HCT116 (cell line): Measurements from ENCODE around the gene TMEM81. TPM values are rescaled to one million over a fixed set of nuclear protein-coding genes. Genes with fewer than 3 reads are reported as not detected.

Experiments used
- ATAC-seq: fragments of 200-7000 bp; cut with Tn5 transposase; 2 replicates; pipeline ENCODE4 v1.9.1; 2020; ENCODE audit warnings: mild to moderate bottlenecking, moderate library complexity
- BruUV-seq: library from RNA; stranded (reverse); fragments of 400-500 nt; replicated peaks from 2 replicates; lab custom pipeline; 2021; lab: Mats Ljungman, UMichigan
- CTCF ChIA-PET: fragments of 300-600 bp; sonication (Branson Sonifier 250); formaldehyde crosslinking; loops from one replicate; lab custom pipeline; 2021; ENCODE audit warnings: antibody characterized with exemption; lab: Charles Lee
- POLR2A ChIA-PET: fragments of 300-600, 350-600 bp; sonication (Branson Sonifier 250); formaldehyde crosslinking; loops from one replicate; lab custom pipeline; 2021; ENCODE audit warnings: antibody characterized with exemption; lab: Charles Lee
- RAD21 ChIA-PET, 2 experiments: fragments of 300-600 bp; sonication (Branson Sonifier 250); formaldehyde crosslinking; loops; one replicate each; lab custom pipeline; 2023; ENCODE audit warnings: low total read pairs in 2 of 2; ENCODE audit not compliant: uncharacterized antibody in 2 of 2, unreplicated experiment in 2 of 2, low non-redundant PET in 1 of 2; lab: Charles Lee
- DNase-seq: peaks from one replicate; pipeline ENCODE4 v3.0.0-alpha.2; 2010; ENCODE audit warnings: low read depth, low spot score
- H2AFZ ChIP-seq: fragments of 200-600 bp; shearing (Covaris generic), sonication (generic); 2 replicates; pipeline ENCODE4 v1.6.1; 2017; ENCODE audit warnings: low read depth, mixed run types, mixed read lengths, antibody characterized with exemption, low read length; ENCODE audit not compliant: poor library complexity, severe bottlenecking
- H3K27ac ChIP-seq: 2 replicates; pipeline ENCODE4 v1.5.1; 2012; ENCODE audit warnings: low read depth, low read length
- H3K27me3 ChIP-seq: fragments of 200-600 bp; sonication (generic); 2 replicates; pipeline ENCODE4 v1.6.1; 2016; ENCODE audit warnings: mixed run types, low read length, mixed read lengths; ENCODE audit not compliant: insufficient read depth
- H3K36me3 ChIP-seq, 2 experiments: fragments of 200-500 bp in 1 of 2; fragments of 200-600 bp in 1 of 2; sonication (Bioruptor generic) in 1 of 2; sonication (generic) in 1 of 2; 2 replicates each; pipeline versions ENCODE4 v1.5.1 to v1.6.1; 2014 to 2016; ENCODE audit warnings: low read length in 2 of 2, inconsistent platforms in 1 of 2, mixed read lengths in 1 of 2, mixed run types in 1 of 2; ENCODE audit not compliant: insufficient read depth in 2 of 2, control insufficient read depth in 1 of 2
- H3K4me1 ChIP-seq, 2 experiments: fragments of 200-600 bp in 1 of 2; sonication (generic) in 1 of 2; 2 replicates each; pipeline versions ENCODE4 v1.5.1 to v1.6.1; 2012 to 2017; ENCODE audit warnings: low read length in 2 of 2, inconsistent platforms in 1 of 2, mild to moderate bottlenecking in 1 of 2, mixed read lengths in 1 of 2, mixed run types in 1 of 2, moderate library complexity in 1 of 2; ENCODE audit not compliant: insufficient read depth in 2 of 2, control insufficient read depth in 1 of 2
- H3K4me2 ChIP-seq: fragments of 200-600 bp; sonication (generic); 2 replicates; pipeline ENCODE4 v1.6.1; 2017; ENCODE audit warnings: mixed run types, low read length, mixed read lengths
- H3K4me3 ChIP-seq, 2 experiments: fragments of 200-600 bp in 1 of 2; sonication (generic) in 1 of 2; replicated peaks in 1 of 2; 2 replicates each; pipeline ENCODE4 v1.5.1; 2011 to 2016; ENCODE audit warnings: low read length in 2 of 2, control low read depth in 1 of 2, low read depth in 1 of 2, mild to moderate bottlenecking in 1 of 2, mixed read lengths in 1 of 2, mixed run types in 1 of 2
- H3K79me2 ChIP-seq: fragments of 200-600 bp; sonication (generic); 2 replicates; pipeline ENCODE4 v1.6.1; 2017; ENCODE audit warnings: mild to moderate bottlenecking, mixed run types, low read length, moderate library complexity, mixed read lengths; ENCODE audit not compliant: insufficient read depth
- H3K9ac ChIP-seq: fragments of 200-600 bp; sonication (generic); 2 replicates; pipeline ENCODE4 v1.6.1; 2016; ENCODE audit warnings: low read length, mixed read lengths
- H3K9me2 ChIP-seq: fragments of 200-600 bp; sonication (generic), shearing (Covaris generic); 2 replicates; pipeline ENCODE4 v1.6.1; 2017; ENCODE audit warnings: mixed run types, mild to moderate bottlenecking, moderate library complexity; ENCODE audit not compliant: insufficient read depth
- H3K9me3 ChIP-seq, 2 experiments: fragments of 200-500 bp in 1 of 2; fragments of 200-600 bp in 1 of 2; sonication (Bioruptor generic) in 1 of 2; sonication (generic) in 1 of 2; 2 replicates each; pipeline ENCODE4 v1.6.1; 2014 to 2017; ENCODE audit warnings: low read length in 2 of 2, mixed read lengths in 2 of 2, inconsistent platforms in 1 of 2, low read depth in 1 of 2, mild to moderate bottlenecking in 1 of 2, mixed run types in 1 of 2, moderate library complexity in 1 of 2; ENCODE audit not compliant: control insufficient read depth in 1 of 2, insufficient read depth in 1 of 2
- H4K20me1 ChIP-seq: fragments of 200-600 bp; sonication (generic), shearing (Covaris generic); 2 replicates; pipeline ENCODE4 v1.6.1; 2017; ENCODE audit warnings: mixed run types, mild to moderate bottlenecking, moderate library complexity; ENCODE audit not compliant: insufficient read depth
- CBX3 ChIP-seq: IDR thresholded peaks from 2 replicates; pipeline ENCODE4 v1.6.1; 2012; ENCODE audit warnings: low read depth
- CEBPB ChIP-seq: IDR thresholded peaks from 2 replicates; pipeline ENCODE4 v1.6.1; 2012; ENCODE audit warnings: low read depth
- EGR1 ChIP-seq: IDR thresholded peaks from 2 replicates; pipeline ENCODE4 v1.6.1; 2012; ENCODE audit warnings: low read depth
- EZH2 ChIP-seq: fragments of 200-600 bp; sonication (generic); IDR thresholded peaks from 2 replicates; pipeline ENCODE4 v1.6.1; 2017; ENCODE audit warnings: antibody characterized with exemption, mixed run types
- EZH2phosphoT487 ChIP-seq: fragments of 200-600 bp; IDR thresholded peaks from 2 replicates; pipeline ENCODE4 v1.6.1; 2018; ENCODE audit warnings: antibody characterized with exemption, borderline replicate concordance
- FOSL1 ChIP-seq: IDR thresholded peaks from 2 replicates; pipeline ENCODE4 v1.6.1; 2012; ENCODE audit warnings: low read depth
- JUND ChIP-seq: IDR thresholded peaks from 2 replicates; pipeline ENCODE4 v1.6.1; 2012
- POLR2A ChIP-seq: IDR thresholded peaks from 2 replicates; pipeline ENCODE4 v1.7.0; 2011; ENCODE audit warnings: borderline replicate concordance; ENCODE audit not compliant: insufficient read depth, insufficient read length; ENCODE audit errors: extremely low read depth
- POLR2AphosphoS5 ChIP-seq: IDR thresholded peaks from 2 replicates; pipeline ENCODE4 v1.6.1; 2011; ENCODE audit warnings: mild to moderate bottlenecking, low read depth, low read length, moderate library complexity
- RAD21 ChIP-seq: IDR thresholded peaks from 2 replicates; pipeline ENCODE4 v1.6.1; 2012; ENCODE audit warnings: low read depth, mild to moderate bottlenecking
- SP1 ChIP-seq: IDR thresholded peaks from 2 replicates; pipeline ENCODE4 v1.6.1; 2012; ENCODE audit warnings: low read depth
- TCF7L2 ChIP-seq: IDR thresholded peaks from 2 replicates; pipeline ENCODE4 v1.7.0; 2011; ENCODE audit warnings: borderline replicate concordance, inconsistent platforms; ENCODE audit not compliant: insufficient read depth, insufficient read length; ENCODE audit errors: extremely low read depth
- YY1 ChIP-seq: IDR thresholded peaks from 2 replicates; pipeline ENCODE4 v1.6.1; 2011; ENCODE audit warnings: low read length, low read depth, moderate library complexity, mild to moderate bottlenecking; ENCODE audit not compliant: insufficient replicate concordance; ENCODE audit errors: extremely low read depth
- intact Hi-C: fragments of 100-400 bp; cut with micrococcal nuclease; formaldehyde crosslinking; loops from 2 replicates; pipeline ENCODE4 v1.10.0; 2022
- total RNA-seq: library from RNA; stranded (reverse); gene quantifications from one replicate; pipeline ENCODE4 v1.2.1, GENCODE V29; 2021; ENCODE audit not compliant: unreplicated experiment
- TF ChIP-seq, protein P1 (sequence below), 3 experiments: fragments of 200-600 bp in 1 of 3; sonication (generic) in 1 of 3; IDR thresholded peaks in 2 of 3; conservative IDR thresholded peaks in 1 of 3; 2 replicates each; pipeline ENCODE4 v1.5.1; 2012 to 2017; ENCODE audit warnings: low read depth in 2 of 3, low read length in 2 of 3, antibody characterized with exemption in 1 of 3, borderline replicate concordance in 1 of 3, control low read depth in 1 of 3, mild to moderate bottlenecking in 1 of 3, mixed read lengths in 1 of 3, mixed run types in 1 of 3, moderate library complexity in 1 of 3; ENCODE audit not compliant: insufficient read depth in 1 of 3
- TF ChIP-seq, protein P2 (sequence below): IDR thresholded peaks from 2 replicates; pipeline ENCODE4 v1.6.1; 2012
- TF ChIP-seq, protein P3 (sequence below): IDR thresholded peaks from 2 replicates; pipeline ENCODE4 v1.6.1; 2011; ENCODE audit warnings: mild to moderate bottlenecking, low read length, moderate library complexity; ENCODE audit not compliant: insufficient replicate concordance; ENCODE audit errors: extremely low read depth

The TMEM81 gene
- total RNA-seq, 1 experiment from 2014 or later: 4.9 TPM

DNA sequence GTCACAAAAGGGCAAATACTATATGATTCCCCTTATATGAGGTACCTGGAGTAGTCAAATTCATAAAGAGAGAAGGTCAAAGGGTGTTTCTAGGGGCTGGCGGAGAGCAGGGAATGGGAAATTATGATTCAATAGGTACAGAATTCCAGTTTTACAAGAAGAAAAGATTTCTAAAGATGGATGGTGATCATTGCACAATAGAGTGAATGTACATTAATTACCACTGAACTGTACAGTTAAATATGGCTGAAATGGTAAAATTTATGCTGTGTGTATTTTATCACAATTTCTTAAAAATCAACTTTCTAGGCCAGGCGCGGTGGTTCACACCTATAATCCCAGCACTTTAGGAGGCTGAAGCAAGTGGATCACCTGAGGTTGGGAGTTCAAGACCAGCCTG is 18.1 kb upstream of the TMEM81 start:
- Histone ChIP-seq H2AFZ (no peak overlapping the region), H3K36me3 (peaks cover 52 to 71% of the 10 kb centered on the region in 2 experiments; a peak in 3 of 4 replicates), H3K79me2 (peaks cover 27% of the 10 kb centered on the region), H3K9me2 (no peaks in the 10 kb centered on the region), H3K4me2 (no peak overlapping the region), H3K27ac (no peak overlapping the region), H3K4me1 (no peaks in the 10 kb centered on the region), H4K20me1 (no peaks in the 10 kb centered on the region), H3K27me3 (no peaks in the 10 kb centered on the region), H3K4me3 (no peak overlapping the region)
- CTCF ChIA-PET: no interaction called here
- BruUV-seq: no TSS peak
- RAD21 ChIA-PET: no interaction called here
- intact Hi-C loops: no loop called here
- POLR2A ChIA-PET: no interaction called here
- no peak for ATAC-seq
- DNase-seq: no peak
- TF ChIP-seq CBX3 (no peak), EGR1 (no peak), SP1 (no peak), JUND (no peak), FOSL1 (no peak), POLR2AphosphoS5 (no peak), EZH2phosphoT487 (no peak), YY1 (no peak), POLR2A (no peak), EZH2 (no peak), CEBPB (no peak), RAD21 (no peak), TCF7L2 (no peak)
- TF ChIP-seq, protein P1, sequence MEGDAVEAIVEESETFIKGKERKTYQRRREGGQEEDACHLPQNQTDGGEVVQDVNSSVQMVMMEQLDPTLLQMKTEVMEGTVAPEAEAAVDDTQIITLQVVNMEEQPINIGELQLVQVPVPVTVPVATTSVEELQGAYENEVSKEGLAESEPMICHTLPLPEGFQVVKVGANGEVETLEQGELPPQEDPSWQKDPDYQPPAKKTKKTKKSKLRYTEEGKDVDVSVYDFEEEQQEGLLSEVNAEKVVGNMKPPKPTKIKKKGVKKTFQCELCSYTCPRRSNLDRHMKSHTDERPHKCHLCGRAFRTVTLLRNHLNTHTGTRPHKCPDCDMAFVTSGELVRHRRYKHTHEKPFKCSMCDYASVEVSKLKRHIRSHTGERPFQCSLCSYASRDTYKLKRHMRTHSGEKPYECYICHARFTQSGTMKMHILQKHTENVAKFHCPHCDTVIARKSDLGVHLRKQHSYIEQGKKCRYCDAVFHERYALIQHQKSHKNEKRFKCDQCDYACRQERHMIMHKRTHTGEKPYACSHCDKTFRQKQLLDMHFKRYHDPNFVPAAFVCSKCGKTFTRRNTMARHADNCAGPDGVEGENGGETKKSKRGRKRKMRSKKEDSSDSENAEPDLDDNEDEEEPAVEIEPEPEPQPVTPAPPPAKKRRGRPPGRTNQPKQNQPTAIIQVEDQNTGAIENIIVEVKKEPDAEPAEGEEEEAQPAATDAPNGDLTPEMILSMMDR (IDR thresholded peaks at IDR 0.05 in 2 of 3, conservative IDR thresholded peaks at IDR 0.05 in 1 of 3; ENCODE audit: borderline replicate concordance in 1 of 3, insufficient read depth in 1 of 3, low read depth in 2 of 3, low read length in 2 of 3): no peak
- TF ChIP-seq, protein P2, sequence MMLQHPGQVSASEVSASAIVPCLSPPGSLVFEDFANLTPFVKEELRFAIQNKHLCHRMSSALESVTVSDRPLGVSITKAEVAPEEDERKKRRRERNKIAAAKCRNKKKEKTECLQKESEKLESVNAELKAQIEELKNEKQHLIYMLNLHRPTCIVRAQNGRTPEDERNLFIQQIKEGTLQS: no peak
- TF ChIP-seq, protein P3, sequence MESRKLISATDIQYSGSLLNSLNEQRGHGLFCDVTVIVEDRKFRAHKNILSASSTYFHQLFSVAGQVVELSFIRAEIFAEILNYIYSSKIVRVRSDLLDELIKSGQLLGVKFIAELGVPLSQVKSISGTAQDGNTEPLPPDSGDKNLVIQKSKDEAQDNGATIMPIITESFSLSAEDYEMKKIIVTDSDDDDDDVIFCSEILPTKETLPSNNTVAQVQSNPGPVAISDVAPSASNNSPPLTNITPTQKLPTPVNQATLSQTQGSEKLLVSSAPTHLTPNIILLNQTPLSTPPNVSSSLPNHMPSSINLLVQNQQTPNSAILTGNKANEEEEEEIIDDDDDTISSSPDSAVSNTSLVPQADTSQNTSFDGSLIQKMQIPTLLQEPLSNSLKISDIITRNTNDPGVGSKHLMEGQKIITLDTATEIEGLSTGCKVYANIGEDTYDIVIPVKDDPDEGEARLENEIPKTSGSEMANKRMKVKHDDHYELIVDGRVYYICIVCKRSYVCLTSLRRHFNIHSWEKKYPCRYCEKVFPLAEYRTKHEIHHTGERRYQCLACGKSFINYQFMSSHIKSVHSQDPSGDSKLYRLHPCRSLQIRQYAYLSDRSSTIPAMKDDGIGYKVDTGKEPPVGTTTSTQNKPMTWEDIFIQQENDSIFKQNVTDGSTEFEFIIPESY: no peak
- TF ChIP-seq, all 23 proteins: peak for 0
- Histone ChIP-seq H3K9me3 (no peaks in the 10 kb centered on the region), H3K9ac (no peak overlapping the region)
